Osteoblast (primary cell): ENCODE measurements around the gene NOP9. TPM values are rescaled to one million over a fixed set of nuclear protein-coding genes. Genes with fewer than 3 reads are reported as not detected.

Source experiments
- DNase-seq: peaks from one replicate; pipeline ENCODE4 v3.0.0; 2011; ENCODE audit warnings: low spot score, mixed read lengths; ENCODE audit not compliant: insufficient read length; ENCODE audit errors: missing footprints
- H2AFZ ChIP-seq: 2 replicates; pipeline ENCODE4 v1.6.0; 2011; ENCODE audit warnings: mild to moderate bottlenecking, low read length
- H3K27ac ChIP-seq: 2 replicates; pipeline ENCODE4 v1.5.1; 2011; ENCODE audit warnings: mild to moderate bottlenecking, low read depth, low read length, moderate library complexity
- H3K27me3 ChIP-seq: 2 replicates; pipeline ENCODE4 v1.6.0; 2012; ENCODE audit warnings: mild to moderate bottlenecking, control low read depth, inconsistent platforms, low read length, moderate library complexity; ENCODE audit not compliant: insufficient read depth
- H3K36me3 ChIP-seq: 2 replicates; pipeline ENCODE4 v1.5.1; 2011; ENCODE audit warnings: mild to moderate bottlenecking, low read length, control low read depth, moderate library complexity; ENCODE audit not compliant: insufficient read depth
- H3K4me1 ChIP-seq: 2 replicates; pipeline ENCODE4 v1.5.1; 2011; ENCODE audit warnings: mild to moderate bottlenecking, low read length, control low read depth, moderate library complexity; ENCODE audit not compliant: insufficient read depth
- H3K4me2 ChIP-seq: 2 replicates; pipeline ENCODE4 v1.6.0; 2011; ENCODE audit warnings: mild to moderate bottlenecking, low read length; ENCODE audit not compliant: insufficient read depth
- H3K4me3 ChIP-seq: fragments of 200-600 bp; sonication (generic); 3 replicates; pipeline ENCODE4 v1.5.1; 2012; ENCODE audit warnings: mild to moderate bottlenecking, low read length, inconsistent platforms; ENCODE audit not compliant: insufficient read depth
- H3K79me2 ChIP-seq: 2 replicates; pipeline ENCODE4 v1.6.0; 2012; ENCODE audit warnings: mild to moderate bottlenecking, low read length, control low read depth, inconsistent platforms; ENCODE audit not compliant: insufficient read depth
- H3K9me3 ChIP-seq: 2 replicates; pipeline ENCODE4 v1.5.1; 2011; ENCODE audit warnings: low read depth, low read length, control low read depth
- H4K20me1 ChIP-seq: 2 replicates; pipeline ENCODE4 v1.6.0; 2012; ENCODE audit warnings: mild to moderate bottlenecking, low read length, control low read depth; ENCODE audit not compliant: insufficient read depth
- total RNA-seq: library from RNA; depleted of rRNA; stranded (reverse); fragments of >200 nt; gene quantifications from 2 replicates; pipeline ENCODE4 v1.2.3, GENCODE V29; 2012
- TF ChIP-seq, protein P1 (sequence below): IDR thresholded peaks from 2 replicates; pipeline ENCODE4 v1.5.1; 2011; ENCODE audit warnings: mild to moderate bottlenecking, low read depth, low read length, moderate library complexity; ENCODE audit errors: extremely low read depth

Gene NOP9
- total RNA-seq, 1 donor = 21.0 TPM

DNA sequence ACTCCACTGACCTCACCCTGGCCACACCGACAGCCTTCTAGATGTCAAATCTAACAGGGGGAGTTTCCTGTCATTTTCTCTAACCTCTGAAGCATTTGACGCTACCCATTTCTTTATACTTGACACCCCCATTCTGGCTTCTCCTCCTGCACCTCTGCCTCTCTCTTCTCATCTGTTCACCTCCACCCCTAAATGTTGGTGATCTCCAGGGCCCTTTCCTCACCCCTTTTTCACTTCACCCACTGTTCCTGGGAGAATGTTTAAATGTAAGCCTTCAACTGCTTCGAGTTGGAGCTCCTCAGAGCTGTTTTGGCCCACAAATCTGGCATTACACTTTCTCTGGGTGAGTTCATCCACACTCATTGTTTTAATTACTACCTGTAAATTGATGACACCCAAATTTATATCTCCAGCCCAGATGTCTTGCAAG lies 27.8 kb upstream of the NOP9 start:
- Histone ChIP-seq H3K9me3 (no peaks in the 10 kb centered on the region), H4K20me1 (no peaks in the 10 kb centered on the region), H3K4me2 (peak overlapping the region; percentile 94), H3K4me1 (peaks cover 6% of the 10 kb centered on the region), H3K79me2 (peaks cover 7% of the 10 kb centered on the region), H3K36me3 (peaks cover 26% of the 10 kb centered on the region), H3K27me3 (no peaks in the 10 kb centered on the region), H3K4me3 (peak overlapping the region; percentile 100), H3K27ac (peak overlapping the region; percentile 96), H2AFZ (peak overlapping the region; percentile 99)
- no peak for DNase-seq
- TF ChIP-seq, protein P1, sequence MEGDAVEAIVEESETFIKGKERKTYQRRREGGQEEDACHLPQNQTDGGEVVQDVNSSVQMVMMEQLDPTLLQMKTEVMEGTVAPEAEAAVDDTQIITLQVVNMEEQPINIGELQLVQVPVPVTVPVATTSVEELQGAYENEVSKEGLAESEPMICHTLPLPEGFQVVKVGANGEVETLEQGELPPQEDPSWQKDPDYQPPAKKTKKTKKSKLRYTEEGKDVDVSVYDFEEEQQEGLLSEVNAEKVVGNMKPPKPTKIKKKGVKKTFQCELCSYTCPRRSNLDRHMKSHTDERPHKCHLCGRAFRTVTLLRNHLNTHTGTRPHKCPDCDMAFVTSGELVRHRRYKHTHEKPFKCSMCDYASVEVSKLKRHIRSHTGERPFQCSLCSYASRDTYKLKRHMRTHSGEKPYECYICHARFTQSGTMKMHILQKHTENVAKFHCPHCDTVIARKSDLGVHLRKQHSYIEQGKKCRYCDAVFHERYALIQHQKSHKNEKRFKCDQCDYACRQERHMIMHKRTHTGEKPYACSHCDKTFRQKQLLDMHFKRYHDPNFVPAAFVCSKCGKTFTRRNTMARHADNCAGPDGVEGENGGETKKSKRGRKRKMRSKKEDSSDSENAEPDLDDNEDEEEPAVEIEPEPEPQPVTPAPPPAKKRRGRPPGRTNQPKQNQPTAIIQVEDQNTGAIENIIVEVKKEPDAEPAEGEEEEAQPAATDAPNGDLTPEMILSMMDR = no peak

- Histone ChIP-seq H3K9me3 (no peaks in the 10 kb centered on the region), H4K20me1 (no peaks in the 10 kb centered on the region), H2AFZ (no peak overlapping the region), H3K27me3 (no peaks in the 10 kb centered on the region), H3K27ac (no peak overlapping the region), H3K4me2 (no peak overlapping the region), H3K36me3 (peaks cover 20% of the 10 kb centered on the region), H3K79me2 (peaks cover 7% of the 10 kb centered on the region), H3K4me1 (peaks cover 6% of the 10 kb centered on the region), H3K4me3 (no peak overlapping the region)
- no peak for DNase-seq
- TF ChIP-seq, protein P1 = no peak
Measured at GRCh38 chr14:24272467-24272866, 27.2 kb upstream of the NOP9 start.

DNA sequence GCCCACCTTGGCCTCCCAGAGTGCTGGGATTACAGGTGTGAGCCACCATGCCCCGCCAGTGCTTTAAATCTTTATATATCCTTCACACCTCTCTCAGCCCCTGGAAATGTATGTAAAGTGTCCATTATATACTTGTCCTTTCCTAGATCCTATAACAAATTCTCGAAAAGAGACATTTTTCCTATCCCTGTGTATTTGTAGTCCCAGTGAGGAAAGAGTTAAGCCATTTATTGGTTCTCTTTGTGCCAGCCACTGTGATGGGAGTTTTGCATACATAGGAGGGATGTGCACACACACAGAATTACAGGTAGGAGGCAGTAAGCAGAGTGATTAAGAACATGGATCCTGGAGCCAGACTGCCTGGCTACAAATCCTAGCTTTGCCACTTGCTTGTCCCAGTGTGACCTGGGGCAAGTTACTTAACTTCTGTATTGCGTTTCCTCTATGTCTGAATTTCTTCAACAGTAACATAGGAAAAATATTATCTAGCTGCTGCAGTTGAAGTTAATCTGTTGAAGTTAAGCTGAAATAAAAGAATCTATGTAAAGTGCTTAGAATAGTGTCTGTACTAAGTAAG lies 26.1 kb upstream of the NOP9 start:
- TF ChIP-seq, protein P1 = no peak
- Histone ChIP-seq H2AFZ (no peak overlapping the region), H3K4me1 (peaks cover 6% of the 10 kb centered on the region), H3K4me3 (no peak overlapping the region), H3K27ac (no peak overlapping the region), H3K79me2 (peaks cover 7% of the 10 kb centered on the region), H3K9me3 (no peaks in the 10 kb centered on the region), H4K20me1 (no peaks in the 10 kb centered on the region), H3K36me3 (peaks cover 13% of the 10 kb centered on the region), H3K27me3 (no peaks in the 10 kb centered on the region), H3K4me2 (no peak overlapping the region)
- DNase-seq = no peak

DNA sequence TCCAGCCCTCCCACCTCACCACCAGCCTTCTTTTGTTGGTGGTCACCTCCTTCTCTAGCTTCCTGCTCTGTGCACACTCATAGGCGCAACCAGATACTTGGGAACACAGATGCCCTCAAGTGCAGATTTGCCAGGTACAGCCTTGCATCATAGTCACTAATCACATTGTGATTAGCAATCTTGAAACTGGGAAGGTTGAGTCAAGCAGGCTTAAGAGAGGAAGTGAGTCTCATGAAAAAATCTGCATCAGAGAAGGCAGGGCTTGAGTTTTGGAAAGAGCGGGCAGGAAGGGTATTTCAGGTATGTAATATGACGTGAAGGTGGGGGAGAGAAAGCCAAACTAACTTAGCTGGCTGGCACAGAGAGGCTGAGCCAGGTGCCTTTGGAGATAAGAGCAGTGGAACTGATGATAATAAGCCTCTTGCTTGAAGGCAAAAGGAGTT lies 25.5 kb upstream of the NOP9 start:
- no peaks in the 10 kb centered on the region for H3K27me3 ChIP-seq
- DNase-seq = no peak
- TF ChIP-seq, protein P1 = no peak

More for the DNA sequence above, 25.5 kb upstream of the NOP9 start:
- Histone ChIP-seq H3K79me2 (peaks cover 7% of the 10 kb centered on the region), H3K27ac (no peak overlapping the region), H3K4me2 (no peak overlapping the region), H3K9me3 (no peaks in the 10 kb centered on the region), H3K36me3 (peaks cover 7% of the 10 kb centered on the region), H2AFZ (no peak overlapping the region), H4K20me1 (no peaks in the 10 kb centered on the region), H3K4me3 (no peak overlapping the region), H3K4me1 (peaks cover 9% of the 10 kb centered on the region)
